Measurements from ENCODE around the gene APOBEC2.

DNA sequence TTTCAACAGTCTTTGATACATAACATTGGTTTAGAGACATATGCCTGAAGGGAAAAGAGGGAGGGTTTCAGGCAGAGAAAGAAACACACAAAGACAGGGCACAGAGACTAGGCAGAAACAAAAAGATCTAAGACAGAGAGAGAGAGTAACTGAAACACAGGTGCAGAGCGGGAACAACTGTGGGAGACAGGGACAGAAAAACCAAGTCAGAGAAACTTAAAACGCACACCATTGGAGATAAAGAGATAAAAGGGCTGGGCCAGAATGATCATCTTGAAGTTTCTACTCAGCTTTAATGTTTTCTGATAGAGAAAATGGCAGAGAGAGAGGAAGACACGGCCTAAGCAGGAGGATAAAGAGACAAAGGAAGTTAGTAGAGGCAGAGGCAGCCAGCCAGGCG is 25.8 kb upstream of the APOBEC2 start:
- TF ChIP-seq, protein P1, sequence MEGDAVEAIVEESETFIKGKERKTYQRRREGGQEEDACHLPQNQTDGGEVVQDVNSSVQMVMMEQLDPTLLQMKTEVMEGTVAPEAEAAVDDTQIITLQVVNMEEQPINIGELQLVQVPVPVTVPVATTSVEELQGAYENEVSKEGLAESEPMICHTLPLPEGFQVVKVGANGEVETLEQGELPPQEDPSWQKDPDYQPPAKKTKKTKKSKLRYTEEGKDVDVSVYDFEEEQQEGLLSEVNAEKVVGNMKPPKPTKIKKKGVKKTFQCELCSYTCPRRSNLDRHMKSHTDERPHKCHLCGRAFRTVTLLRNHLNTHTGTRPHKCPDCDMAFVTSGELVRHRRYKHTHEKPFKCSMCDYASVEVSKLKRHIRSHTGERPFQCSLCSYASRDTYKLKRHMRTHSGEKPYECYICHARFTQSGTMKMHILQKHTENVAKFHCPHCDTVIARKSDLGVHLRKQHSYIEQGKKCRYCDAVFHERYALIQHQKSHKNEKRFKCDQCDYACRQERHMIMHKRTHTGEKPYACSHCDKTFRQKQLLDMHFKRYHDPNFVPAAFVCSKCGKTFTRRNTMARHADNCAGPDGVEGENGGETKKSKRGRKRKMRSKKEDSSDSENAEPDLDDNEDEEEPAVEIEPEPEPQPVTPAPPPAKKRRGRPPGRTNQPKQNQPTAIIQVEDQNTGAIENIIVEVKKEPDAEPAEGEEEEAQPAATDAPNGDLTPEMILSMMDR (conservative IDR thresholded peaks at IDR 0.05), result no peak
- TF ChIP-seq ZFX (IDR thresholded peaks at IDR 0.05), result no peak
